GM12878 (cell line): ENCODE results near the gene COL5A3. TPM values are rescaled to one million over a fixed set of nuclear protein-coding genes. Genes with fewer than 3 reads are reported as not detected.

Experiments
- ATAC-seq: fragments of 200-7000 bp; cut with Tn5 transposase; 3 replicates; pipeline ENCODE4 v1.9.1; 2020; ENCODE audit warnings: mild to moderate bottlenecking, moderate library complexity
- BruUV-seq: library from RNA; stranded (reverse); fragments of 400-500 nt; replicated peaks from 2 replicates; lab custom pipeline; 2021; lab: Mats Ljungman, UMichigan
- CTCF ChIA-PET: fragments of 300-600 bp; sonication (Branson Sonifier 250); formaldehyde crosslinking; extraction: SDS; loops from one replicate; lab custom pipeline; 2021; ENCODE audit warnings: inconsistent platforms; lab: Yijun Ruan, JAX
- POLR2A ChIA-PET: fragments of 350-600 bp; formaldehyde crosslinking; extraction: SDS; loops from one replicate; lab custom pipeline; 2021; ENCODE audit warnings: inconsistent platforms; lab: Charles Lee
- RAD21 ChIA-PET: fragments of 300-600 bp; sonication (Branson Sonifier 250); formaldehyde crosslinking; loops from one replicate; lab custom pipeline; 2023; ENCODE audit warnings: antibody characterized with exemption; ENCODE audit not compliant: unreplicated experiment; lab: Charles Lee
- SMC1A ChIA-PET: fragments of 300-600 bp; sonication (Branson Sonifier 250); formaldehyde crosslinking; loops from one replicate; lab custom pipeline; 2023; ENCODE audit not compliant: unreplicated experiment, uncharacterized antibody; lab: Charles Lee
- DNase-seq: peaks from one replicate; pipeline ENCODE4 v3.0.0-alpha.2; 2011; ENCODE audit warnings: low read depth, low spot score
- FAIRE-seq: peaks from 3 replicates; lab custom pipeline; 2011; peaks lifted over from hg19 to GRCh38; lab: Jason Lieb, UNC
- H2AFZ ChIP-seq: 2 replicates; pipeline ENCODE4 v1.6.0; 2011; ENCODE audit warnings: low read depth, low read length, control low read depth; ENCODE audit not compliant: control insufficient read depth
- H3K27ac ChIP-seq: 2 replicates; pipeline ENCODE4 v1.5.1; 2011; ENCODE audit warnings: control low read depth; ENCODE audit not compliant: control insufficient read depth, insufficient read depth
- H3K27me3 ChIP-seq, 2 experiments: replicated peaks in 1 of 2; 2 replicates each; pipeline versions ENCODE4 v1.6.0 to v1.6.1; 2011; ENCODE audit warnings: low read length in 1 of 2; ENCODE audit not compliant: control insufficient read depth in 2 of 2, insufficient read depth in 2 of 2
- H3K36me3 ChIP-seq, 2 experiments: 2 replicates each; pipeline ENCODE4 v1.5.1; 2011; ENCODE audit warnings: low read length in 1 of 2; ENCODE audit not compliant: control insufficient read depth in 2 of 2, insufficient read depth in 2 of 2
- H3K4me1 ChIP-seq: 2 replicates; pipeline ENCODE4 v1.6.1; 2011; ENCODE audit warnings: mild to moderate bottlenecking, low read length, moderate library complexity, mixed read lengths; ENCODE audit not compliant: control insufficient read depth, insufficient read depth
- H3K4me2 ChIP-seq: 2 replicates; pipeline ENCODE4 v1.6.0; 2011; ENCODE audit warnings: control low read depth; ENCODE audit not compliant: control insufficient read depth, insufficient read depth
- H3K4me3 ChIP-seq: fragments of 200-600 bp; sonication (generic); 2 replicates; pipeline ENCODE4 v1.5.1; 2016
- H3K79me2 ChIP-seq: 2 replicates; pipeline ENCODE4 v1.6.0; 2011; ENCODE audit warnings: low read length; ENCODE audit not compliant: control insufficient read depth, insufficient read depth
- H3K9ac ChIP-seq: 2 replicates; pipeline ENCODE4 v1.8.0; 2011; ENCODE audit warnings: low read length, control low read depth, mixed read lengths; ENCODE audit not compliant: control insufficient read depth, insufficient read depth
- H3K9me3 ChIP-seq: replicated peaks from 3 replicates; pipeline ENCODE4 v1.5.1; 2011; ENCODE audit warnings: mild to moderate bottlenecking, low read length; ENCODE audit not compliant: control insufficient read depth, insufficient read depth
- H4K20me1 ChIP-seq: 2 replicates; pipeline ENCODE4 v1.6.0; 2011; ENCODE audit not compliant: control insufficient read depth, insufficient read depth
- BCL11A ChIP-seq: IDR thresholded peaks from 2 replicates; pipeline ENCODE4 v1.6.1; 2011; ENCODE audit warnings: low read depth, low read length
- BMI1 ChIP-seq: fragments of 450-650 bp; IDR thresholded peaks from 2 replicates; pipeline ENCODE4 v1.6.1; 2016; ENCODE audit warnings: mild to moderate bottlenecking, moderate library complexity, borderline replicate concordance
- CBX3 ChIP-seq: fragments of 200-600 bp; sonication (generic); IDR thresholded peaks from 2 replicates; pipeline ENCODE4 v1.6.1; 2016; ENCODE audit warnings: low read depth, borderline replicate concordance
- GABPA ChIP-seq: IDR thresholded peaks from 2 replicates; pipeline ENCODE4 v1.6.1; 2014; ENCODE audit warnings: antibody characterized with exemption, low read depth, mild to moderate bottlenecking, inconsistent platforms
- HCFC1 ChIP-seq: fragments of 150-350 bp; IDR thresholded peaks from 2 replicates; pipeline ENCODE4 v1.6.1; 2014; ENCODE audit warnings: low read length
- IKZF1 ChIP-seq: fragments of 450-650 bp; conservative IDR thresholded peaks from 2 replicates; pipeline ENCODE4 v1.6.1; 2017; ENCODE audit warnings: antibody characterized with exemption, mild to moderate bottlenecking
- MTA2 ChIP-seq: fragments of 450-650 bp; IDR thresholded peaks from 2 replicates; pipeline ENCODE4 v1.6.1; 2016; ENCODE audit warnings: low read depth, mild to moderate bottlenecking, moderate library complexity
- NFXL1 ChIP-seq: fragments of 450-650 bp; IDR thresholded peaks from 2 replicates; pipeline ENCODE4 v1.6.1; 2017; ENCODE audit warnings: antibody characterized with exemption, mild to moderate bottlenecking, borderline replicate concordance
- NR2C1 ChIP-seq: fragments of 450-650 bp; IDR thresholded peaks from 2 replicates; pipeline ENCODE4 v1.6.1; 2017; ENCODE audit warnings: antibody characterized with exemption, mild to moderate bottlenecking, moderate library complexity
- PAX5 ChIP-seq: IDR thresholded peaks from 2 replicates; pipeline ENCODE4 v1.6.1; 2011; ENCODE audit warnings: low read depth, low read length, borderline replicate concordance
- SMAD1 ChIP-seq: fragments of 450-650 bp; IDR thresholded peaks from 2 replicates; pipeline ENCODE4 v1.6.1; 2018; ENCODE audit warnings: mild to moderate bottlenecking, low read depth; ENCODE audit not compliant: partially characterized antibody
- SMC3 ChIP-seq: IDR thresholded peaks from 2 replicates; pipeline ENCODE4 v1.6.1; 2011; ENCODE audit warnings: low read length, improper control_type of control experiment, borderline replicate concordance
- SRF ChIP-seq, 2 experiments: IDR thresholded peaks; 2 replicates each; pipeline ENCODE4 v1.6.1; 2011; ENCODE audit warnings: low read depth in 2 of 2, low read length in 2 of 2, mild to moderate bottlenecking in 1 of 2, moderate library complexity in 1 of 2
- WGBS: methylation state at CpG from one replicate; pipeline ENCODE4 v1.1.6; 2016; ENCODE audit warnings: low lambda C conversion rate; ENCODE audit not compliant: insufficient replicate concordance, insufficient coverage; ENCODE audit errors: missing lambda C conversion rate; 5-methylcytosine and 5-hydroxymethylcytosine counted together
- in situ Hi-C: fragments of 300-500 bp; cut with MboI; formaldehyde crosslinking; loops from 9 replicates; pipeline ENCODE4 v1.14.3; 2018; ENCODE audit warnings: mixed read lengths
- intact Hi-C: fragments of 100-400 bp; cut with micrococcal nuclease; formaldehyde crosslinking; loops from one replicate; pipeline ENCODE4 v1.14.2; 2022; ENCODE audit not compliant: unreplicated experiment
- polyA plus RNA-seq, 11 experiments: library from polyadenylated mRNA; depleted of rRNA in 4 of 11; unstranded in 6 of 11; stranded (reverse) in 5 of 11; fragments of >200 nt; fragmentation: Nextera tagmentation in 4 of 11; fragmentation: Illumina TruSeq in 1 of 11; extraction: Ambion mirVana in 4 of 11; extraction: Trizol in 1 of 11; gene quantifications; 1 replicate in 1 of 11; 2 replicates in 10 of 11; pipeline versions ENCODE4 v1.2.1 to v1.2.3, GENCODE V29; 2011 to 2016; ENCODE audit warnings: inconsistent platforms in 2 of 11, missing spikeins in 2 of 11, low read depth in 1 of 11
- total RNA-seq, 4 experiments: library from RNA; depleted of rRNA in 3 of 4; stranded (reverse); fragments of >200 nt in 3 of 4; fragmentation: Illumina TruSeq in 1 of 4; extraction: Trizol in 1 of 4; gene quantifications; 2 replicates each; pipeline versions ENCODE4 v1.2.1 to v1.2.3, GENCODE V29; 2013 to 2021
- TF ChIP-seq, protein P1 (sequence below): fragments of 450-650 bp; IDR thresholded peaks from 2 replicates; pipeline ENCODE4 v1.6.1; 2014; ENCODE audit warnings: mild to moderate bottlenecking
- TF ChIP-seq, protein P2 (sequence below): fragments of 450-650 bp; formaldehyde crosslinking; IDR thresholded peaks from 2 replicates; pipeline ENCODE4 v1.4.0; 2020; ENCODE audit warnings: mild to moderate bottlenecking, moderate library complexity
- TF ChIP-seq, protein P3 (sequence below): fragments of 450-650 bp; conservative IDR thresholded peaks from 2 replicates; pipeline ENCODE4 v1.6.1; 2017; ENCODE audit warnings: mild to moderate bottlenecking, moderate library complexity

COL5A3 gene
- total and polyA plus RNA-seq, 10 of the 15 experiments (the other 5 are each of a cell fraction or from before 2014, with no cell fraction given), result under 0.01 to 8.3 (median 0.10) TPM; not detected in 2

DNA sequence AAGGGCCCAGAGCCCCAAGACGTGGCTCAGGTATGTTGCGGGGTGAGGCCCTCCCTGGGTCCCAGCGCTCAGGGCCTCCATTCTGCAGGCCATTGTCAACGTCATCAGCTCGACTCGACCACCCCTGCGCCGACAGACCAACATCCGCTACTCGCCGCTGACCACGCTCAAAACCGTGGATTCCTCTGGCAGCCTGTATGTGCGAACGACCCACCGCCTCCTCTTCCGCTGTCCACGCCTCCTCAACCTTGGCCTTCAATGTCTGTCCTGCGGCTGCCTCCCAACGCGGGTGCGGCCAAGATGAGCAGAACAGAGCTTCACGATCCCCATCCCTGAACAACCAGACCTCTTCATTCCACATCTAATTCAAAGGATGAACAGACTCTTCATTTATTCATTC, 11.1 kb upstream of the COL5A3 start (continued):
- TF ChIP-seq CBX3, result no peak
- TF ChIP-seq BCL11A, result no peak
- TF ChIP-seq, protein P1, sequence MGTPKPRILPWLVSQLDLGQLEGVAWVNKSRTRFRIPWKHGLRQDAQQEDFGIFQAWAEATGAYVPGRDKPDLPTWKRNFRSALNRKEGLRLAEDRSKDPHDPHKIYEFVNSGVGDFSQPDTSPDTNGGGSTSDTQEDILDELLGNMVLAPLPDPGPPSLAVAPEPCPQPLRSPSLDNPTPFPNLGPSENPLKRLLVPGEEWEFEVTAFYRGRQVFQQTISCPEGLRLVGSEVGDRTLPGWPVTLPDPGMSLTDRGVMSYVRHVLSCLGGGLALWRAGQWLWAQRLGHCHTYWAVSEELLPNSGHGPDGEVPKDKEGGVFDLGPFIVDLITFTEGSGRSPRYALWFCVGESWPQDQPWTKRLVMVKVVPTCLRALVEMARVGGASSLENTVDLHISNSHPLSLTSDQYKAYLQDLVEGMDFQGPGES, result no peak
- no peak for TF ChIP-seq NFXL1
- no peak for TF ChIP-seq SMC3

DNA sequence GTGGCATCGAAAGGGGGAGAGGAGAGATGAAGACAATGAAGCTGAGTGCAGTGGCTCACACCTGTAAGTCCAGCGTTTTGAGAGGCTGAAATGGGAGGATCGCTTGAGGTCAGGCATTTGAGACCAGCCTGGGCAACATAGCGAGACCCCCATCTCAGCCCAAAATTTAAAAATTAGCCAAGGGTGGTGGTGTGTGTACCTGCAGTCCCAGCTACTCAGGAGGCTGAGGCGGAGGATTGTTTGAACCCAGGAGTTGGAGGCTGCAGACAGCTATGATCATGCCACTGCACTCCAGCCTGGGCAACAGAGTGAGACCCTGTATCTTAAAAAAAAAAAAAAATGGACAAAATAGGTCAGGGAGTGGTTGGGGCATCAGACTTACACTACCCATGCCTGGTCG, 10.5 kb upstream of the COL5A3 start:
- no peaks in the 10 kb centered on the region for H3K4me1 ChIP-seq
- H3K27ac ChIP-seq, result no peak overlapping the region
- ChIA-PET RAD21 (no interaction called here), CTCF (interaction anchor here (0.6 to 1.9 kb wide), 3 partner anchors 9 to 161 kb away, joined by 3 to 6 read pairs (median 3); no protein-coding TSS in a partner anchor), POLR2A (no interaction called here), SMC1A (interaction anchor here (0.5 to 1.1 kb wide), 3 partner anchors 67 to 395 kb away, joined by 3 read pairs; no protein-coding TSS in a partner anchor)
- no TSS peak for BruUV-seq
- no peaks in the 10 kb centered on the region for H3K79me2 ChIP-seq
- H3K36me3 ChIP-seq, result no peaks in the 10 kb centered on the region
- H3K9ac ChIP-seq, result no peak overlapping the region
- DNase-seq (no peak), ATAC-seq (no peak), FAIRE-seq (no peak)
- 33% methylated on average over 6 of the region's 6 CpGs for WGBS
- intact Hi-C loops, result no loop called here
- H4K20me1 ChIP-seq, result no peaks in the 10 kb centered on the region
- no peaks in the 10 kb centered on the region for H3K9me3 ChIP-seq
- H3K4me2 ChIP-seq, result no peak overlapping the region
- TF ChIP-seq NR2C1 (no peak), SMAD1 (no peak), GABPA (no peak), MTA2 (no peak), BMI1 (no peak), IKZF1 (no peak), HCFC1 (no peak), SRF (IDR thresholded peaks at IDR 0.05; ENCODE audit: low read depth in 2 of 2, low read length in 2 of 2) (no peak), PAX5 (no peak)
- TF ChIP-seq, protein P2, sequence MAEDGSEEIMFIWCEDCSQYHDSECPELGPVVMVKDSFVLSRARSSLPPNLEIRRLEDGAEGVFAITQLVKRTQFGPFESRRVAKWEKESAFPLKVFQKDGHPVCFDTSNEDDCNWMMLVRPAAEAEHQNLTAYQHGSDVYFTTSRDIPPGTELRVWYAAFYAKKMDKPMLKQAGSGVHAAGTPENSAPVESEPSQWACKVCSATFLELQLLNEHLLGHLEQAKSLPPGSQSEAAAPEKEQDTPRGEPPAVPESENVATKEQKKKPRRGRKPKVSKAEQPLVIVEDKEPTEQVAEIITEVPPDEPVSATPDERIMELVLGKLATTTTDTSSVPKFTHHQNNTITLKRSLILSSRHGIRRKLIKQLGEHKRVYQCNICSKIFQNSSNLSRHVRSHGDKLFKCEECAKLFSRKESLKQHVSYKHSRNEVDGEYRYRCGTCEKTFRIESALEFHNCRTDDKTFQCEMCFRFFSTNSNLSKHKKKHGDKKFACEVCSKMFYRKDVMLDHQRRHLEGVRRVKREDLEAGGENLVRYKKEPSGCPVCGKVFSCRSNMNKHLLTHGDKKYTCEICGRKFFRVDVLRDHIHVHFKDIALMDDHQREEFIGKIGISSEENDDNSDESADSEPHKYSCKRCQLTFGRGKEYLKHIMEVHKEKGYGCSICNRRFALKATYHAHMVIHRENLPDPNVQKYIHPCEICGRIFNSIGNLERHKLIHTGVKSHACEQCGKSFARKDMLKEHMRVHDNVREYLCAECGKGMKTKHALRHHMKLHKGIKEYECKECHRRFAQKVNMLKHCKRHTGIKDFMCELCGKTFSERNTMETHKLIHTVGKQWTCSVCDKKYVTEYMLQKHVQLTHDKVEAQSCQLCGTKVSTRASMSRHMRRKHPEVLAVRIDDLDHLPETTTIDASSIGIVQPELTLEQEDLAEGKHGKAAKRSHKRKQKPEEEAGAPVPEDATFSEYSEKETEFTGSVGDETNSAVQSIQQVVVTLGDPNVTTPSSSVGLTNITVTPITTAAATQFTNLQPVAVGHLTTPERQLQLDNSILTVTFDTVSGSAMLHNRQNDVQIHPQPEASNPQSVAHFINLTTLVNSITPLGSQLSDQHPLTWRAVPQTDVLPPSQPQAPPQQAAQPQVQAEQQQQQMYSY (CRISPR knock-in tag), result no peak
- TF ChIP-seq, protein P3, sequence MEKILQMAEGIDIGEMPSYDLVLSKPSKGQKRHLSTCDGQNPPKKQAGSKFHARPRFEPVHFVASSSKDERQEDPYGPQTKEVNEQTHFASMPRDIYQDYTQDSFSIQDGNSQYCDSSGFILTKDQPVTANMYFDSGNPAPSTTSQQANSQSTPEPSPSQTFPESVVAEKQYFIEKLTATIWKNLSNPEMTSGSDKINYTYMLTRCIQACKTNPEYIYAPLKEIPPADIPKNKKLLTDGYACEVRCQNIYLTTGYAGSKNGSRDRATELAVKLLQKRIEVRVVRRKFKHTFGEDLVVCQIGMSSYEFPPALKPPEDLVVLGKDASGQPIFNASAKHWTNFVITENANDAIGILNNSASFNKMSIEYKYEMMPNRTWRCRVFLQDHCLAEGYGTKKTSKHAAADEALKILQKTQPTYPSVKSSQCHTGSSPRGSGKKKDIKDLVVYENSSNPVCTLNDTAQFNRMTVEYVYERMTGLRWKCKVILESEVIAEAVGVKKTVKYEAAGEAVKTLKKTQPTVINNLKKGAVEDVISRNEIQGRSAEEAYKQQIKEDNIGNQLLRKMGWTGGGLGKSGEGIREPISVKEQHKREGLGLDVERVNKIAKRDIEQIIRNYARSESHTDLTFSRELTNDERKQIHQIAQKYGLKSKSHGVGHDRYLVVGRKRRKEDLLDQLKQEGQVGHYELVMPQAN, result no peak
- no peak overlapping the region for H3K4me3 ChIP-seq
- no peaks in the 10 kb centered on the region for H3K27me3 ChIP-seq
- in situ Hi-C loops, result no loop called here
- no peak overlapping the region for H2AFZ ChIP-seq
